Measurements from ENCODE around the gene RRBP1.
A peak's percentile ranks its signal among the peaks of the same experiment; 100 is the strongest.

RRBP1 gene

DNA sequence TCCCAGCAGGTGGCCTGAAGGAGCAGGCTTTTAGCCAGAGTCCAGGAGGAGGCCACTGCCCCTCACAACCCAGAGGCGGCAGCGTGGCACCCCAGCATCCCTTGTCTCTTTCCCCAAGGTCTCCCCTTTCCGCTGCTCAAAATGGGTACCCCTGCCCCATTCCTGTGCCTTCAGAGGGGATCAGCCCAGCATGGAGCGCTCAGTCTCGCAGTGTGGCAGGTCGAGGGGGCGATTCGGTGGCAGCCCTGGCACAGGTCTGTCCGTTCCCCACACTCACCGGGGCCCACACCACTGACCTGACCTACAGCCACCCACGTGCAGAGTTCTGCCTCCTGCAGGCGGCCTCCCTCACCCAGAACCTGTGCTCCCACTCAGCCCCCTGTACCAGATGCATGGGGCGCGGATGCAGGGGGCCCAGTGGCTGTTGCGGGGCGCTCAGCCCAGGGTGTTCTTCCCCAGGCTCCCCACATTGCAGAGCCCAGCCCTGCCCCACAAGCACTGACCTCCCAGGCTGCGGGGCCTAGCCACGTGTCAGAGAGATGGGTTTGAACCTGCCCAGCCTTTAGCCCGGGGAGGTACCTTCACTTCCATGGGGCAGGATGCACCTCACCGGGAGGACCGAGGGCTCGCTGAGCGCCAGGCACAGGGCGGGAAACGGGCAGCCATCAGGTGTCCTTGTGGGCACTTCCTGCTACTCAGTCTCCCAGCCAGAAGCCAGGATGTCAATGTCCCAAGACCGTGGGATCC lies 70.3 kb downstream of the RRBP1 start:
- TF ChIP-seq, protein P1, sequence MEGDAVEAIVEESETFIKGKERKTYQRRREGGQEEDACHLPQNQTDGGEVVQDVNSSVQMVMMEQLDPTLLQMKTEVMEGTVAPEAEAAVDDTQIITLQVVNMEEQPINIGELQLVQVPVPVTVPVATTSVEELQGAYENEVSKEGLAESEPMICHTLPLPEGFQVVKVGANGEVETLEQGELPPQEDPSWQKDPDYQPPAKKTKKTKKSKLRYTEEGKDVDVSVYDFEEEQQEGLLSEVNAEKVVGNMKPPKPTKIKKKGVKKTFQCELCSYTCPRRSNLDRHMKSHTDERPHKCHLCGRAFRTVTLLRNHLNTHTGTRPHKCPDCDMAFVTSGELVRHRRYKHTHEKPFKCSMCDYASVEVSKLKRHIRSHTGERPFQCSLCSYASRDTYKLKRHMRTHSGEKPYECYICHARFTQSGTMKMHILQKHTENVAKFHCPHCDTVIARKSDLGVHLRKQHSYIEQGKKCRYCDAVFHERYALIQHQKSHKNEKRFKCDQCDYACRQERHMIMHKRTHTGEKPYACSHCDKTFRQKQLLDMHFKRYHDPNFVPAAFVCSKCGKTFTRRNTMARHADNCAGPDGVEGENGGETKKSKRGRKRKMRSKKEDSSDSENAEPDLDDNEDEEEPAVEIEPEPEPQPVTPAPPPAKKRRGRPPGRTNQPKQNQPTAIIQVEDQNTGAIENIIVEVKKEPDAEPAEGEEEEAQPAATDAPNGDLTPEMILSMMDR (IDR thresholded peaks at IDR 0.05; ENCODE audit: poor library complexity, severe bottlenecking), result peak; percentile 73
- no peaks in the 10 kb centered on the region for H3K9me3 ChIP-seq (ENCODE audit: severe bottlenecking)
- peaks cover 16% of the 10 kb centered on the region for H3K36me3 ChIP-seq (ENCODE audit: low read depth)
- ATAC-seq (ENCODE audit: low read depth) (peak; percentile 8), DNase-seq (ENCODE audit: low spot score) (peak; percentile 75)
- H3K27ac ChIP-seq (ENCODE audit: poor library complexity, severe bottlenecking), result peak overlapping the region; percentile 38
- no peaks in the 10 kb centered on the region for H3K27me3 ChIP-seq (ENCODE audit: insufficient read depth, poor library complexity, severe bottlenecking)
- no peak overlapping the region for H3K4me3 ChIP-seq (ENCODE audit: severe bottlenecking)
- H3K4me1 ChIP-seq (ENCODE audit: insufficient read depth, poor library complexity, severe bottlenecking), result peaks cover 4% of the 10 kb centered on the region

GRCh38 chr20:17611290-17611539 lies 70.8 kb downstream of the RRBP1 start:
- Histone ChIP-seq H3K9me3 (ENCODE audit: severe bottlenecking) (no peaks in the 10 kb centered on the region), H3K27me3 (ENCODE audit: insufficient read depth, poor library complexity, severe bottlenecking) (no peaks in the 10 kb centered on the region), H3K36me3 (ENCODE audit: low read depth) (peaks cover 21% of the 10 kb centered on the region), H3K4me1 (ENCODE audit: insufficient read depth, poor library complexity, severe bottlenecking) (peaks cover 4% of the 10 kb centered on the region), H3K4me3 (ENCODE audit: severe bottlenecking) (no peak overlapping the region), H3K27ac (ENCODE audit: poor library complexity, severe bottlenecking) (peak overlapping the region; percentile 38)
- DNase-seq (ENCODE audit: low spot score), result no peak
- peak; percentile 68 for ATAC-seq (ENCODE audit: low read depth)
- TF ChIP-seq, protein P1 (IDR thresholded peaks at IDR 0.05; ENCODE audit: poor library complexity, severe bottlenecking), result no peak

GRCh38 chr20:17610566-17611289 lies 71.3 kb downstream of the RRBP1 start:
- ATAC-seq (ENCODE audit: low read depth) (peak; percentile 13), DNase-seq (ENCODE audit: low spot score) (no peak)
- no peaks in the 10 kb centered on the region for H3K27me3 ChIP-seq (ENCODE audit: insufficient read depth, poor library complexity, severe bottlenecking)
- H3K4me3 ChIP-seq (ENCODE audit: severe bottlenecking), result no peak overlapping the region
- no peaks in the 10 kb centered on the region for H3K9me3 ChIP-seq (ENCODE audit: severe bottlenecking)
- H3K36me3 ChIP-seq (ENCODE audit: low read depth), result peaks cover 24% of the 10 kb centered on the region
- H3K27ac ChIP-seq (ENCODE audit: poor library complexity, severe bottlenecking), result no peak overlapping the region
- TF ChIP-seq, protein P1 (IDR thresholded peaks at IDR 0.05; ENCODE audit: poor library complexity, severe bottlenecking), result no peak
- peaks cover 4% of the 10 kb centered on the region for H3K4me1 ChIP-seq (ENCODE audit: insufficient read depth, poor library complexity, severe bottlenecking)

DNA sequence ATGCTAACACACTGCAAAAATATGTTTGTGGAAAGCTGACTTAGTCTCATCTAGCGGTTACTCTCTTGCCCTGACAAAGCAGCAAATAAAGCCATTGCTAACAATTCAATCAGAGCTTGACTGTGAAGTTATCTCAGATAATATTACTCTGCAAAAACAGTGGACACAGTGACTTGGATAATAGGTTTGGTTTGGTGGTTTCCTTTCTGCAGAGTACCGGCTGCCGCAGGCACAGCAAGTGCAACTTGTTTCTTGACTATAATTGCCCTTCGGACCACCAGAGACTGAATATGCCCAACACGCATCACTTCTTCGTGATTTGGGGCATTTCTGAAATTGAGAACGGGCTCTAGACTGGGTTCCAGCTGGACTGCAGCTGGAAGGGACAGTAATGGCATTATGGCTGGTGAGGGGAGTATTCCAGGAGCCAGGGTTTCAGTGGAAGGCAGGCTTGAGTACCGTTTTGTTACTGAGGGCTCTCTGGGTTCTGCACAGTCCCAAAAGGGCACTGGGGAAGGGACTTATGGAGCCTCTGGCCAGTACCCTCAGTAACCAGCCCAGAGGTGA lies 72.1 kb downstream of the RRBP1 start:
- ATAC-seq (ENCODE audit: low read depth), result no peak

More for the DNA sequence above, 72.1 kb downstream of the RRBP1 start:
- Histone ChIP-seq H3K27ac (ENCODE audit: poor library complexity, severe bottlenecking) (no peak overlapping the region), H3K9me3 (ENCODE audit: severe bottlenecking) (no peaks in the 10 kb centered on the region), H3K4me1 (ENCODE audit: insufficient read depth, poor library complexity, severe bottlenecking) (peaks cover 4% of the 10 kb centered on the region), H3K27me3 (ENCODE audit: insufficient read depth, poor library complexity, severe bottlenecking) (no peaks in the 10 kb centered on the region), H3K4me3 (ENCODE audit: severe bottlenecking) (no peak overlapping the region), H3K36me3 (ENCODE audit: low read depth) (peaks cover 32% of the 10 kb centered on the region)
- TF ChIP-seq, protein P1 (IDR thresholded peaks at IDR 0.05; ENCODE audit: poor library complexity, severe bottlenecking), result no peak
- no peak for DNase-seq (ENCODE audit: low spot score)
